IPS-15b (cell line): Measurements from ENCODE around the gene PBX3.

Experiments
- H3K27me3 ChIP-seq: one replicate; pipeline ENCODE4 v1.6.1; 2013; ENCODE audit warnings: low read length; ENCODE audit not compliant: control insufficient read depth, insufficient read depth
- H3K36me3 ChIP-seq: one replicate; pipeline ENCODE4 v1.6.1; 2013; ENCODE audit warnings: low read length; ENCODE audit not compliant: control insufficient read depth, insufficient read depth
- H3K4me1 ChIP-seq: one replicate; pipeline ENCODE4 v1.6.1; 2013; ENCODE audit warnings: mild to moderate bottlenecking, low read length; ENCODE audit not compliant: control insufficient read depth, insufficient read depth
- H3K4me3 ChIP-seq: one replicate; pipeline ENCODE4 v1.5.1; 2013; ENCODE audit warnings: low read depth, low read length
- H3K9ac ChIP-seq: one replicate; pipeline ENCODE4 v1.6.1; 2013; ENCODE audit warnings: low read depth, mild to moderate bottlenecking, low read length
- H3K9me3 ChIP-seq: one replicate; pipeline ENCODE4 v1.6.1; 2013; ENCODE audit warnings: mild to moderate bottlenecking, low read length; ENCODE audit not compliant: control insufficient read depth, insufficient read depth

PBX3 gene

DNA sequence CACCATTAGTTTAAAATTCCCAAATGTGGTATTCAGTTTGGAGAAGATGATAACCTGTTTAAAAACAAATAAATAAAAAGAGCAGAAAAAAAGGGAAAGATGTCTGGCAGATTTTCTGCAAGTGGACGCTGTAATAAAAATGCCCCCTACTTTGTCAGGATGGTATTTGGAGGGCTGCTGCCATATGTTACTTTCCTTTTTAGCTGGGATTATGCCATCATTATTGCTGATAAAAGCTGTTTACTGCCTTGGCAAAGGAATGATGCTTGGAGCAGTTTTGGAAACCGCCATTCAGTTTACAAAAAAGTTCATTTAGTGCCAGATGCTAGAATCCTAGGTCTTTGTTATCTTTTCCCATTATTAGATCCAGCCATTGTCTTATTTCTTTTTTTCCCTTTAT is 104.8 kb downstream of the PBX3 start:
- no peaks in the 10 kb centered on the region for H3K36me3 ChIP-seq
- H3K4me1 ChIP-seq = no peaks in the 10 kb centered on the region
- H3K9ac ChIP-seq = no peak overlapping the region
- no peak overlapping the region for H3K4me3 ChIP-seq
- H3K9me3 ChIP-seq = no peaks in the 10 kb centered on the region
- no peaks in the 10 kb centered on the region for H3K27me3 ChIP-seq

DNA sequence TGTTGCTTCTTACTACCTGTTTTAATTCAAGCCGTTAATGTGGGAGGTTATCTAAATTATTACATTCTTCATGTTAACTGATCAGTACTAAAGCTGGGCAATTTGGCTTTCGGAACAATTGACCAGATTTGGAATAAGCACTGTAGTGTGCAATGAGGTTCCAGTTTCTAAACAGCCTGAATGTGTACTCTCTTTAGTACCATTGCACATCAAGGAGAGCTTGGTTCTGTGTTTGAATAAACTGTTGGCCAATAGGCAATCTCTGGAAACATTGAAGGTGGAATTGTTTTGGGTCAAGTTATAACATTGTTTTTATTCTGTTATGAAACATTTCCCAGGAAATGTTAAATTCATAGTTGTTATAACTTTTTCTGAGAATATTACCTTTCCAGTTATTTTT is 105.2 kb downstream of the PBX3 start:
- H3K9ac ChIP-seq = no peak overlapping the region
- no peaks in the 10 kb centered on the region for H3K27me3 ChIP-seq
- H3K36me3 ChIP-seq = no peaks in the 10 kb centered on the region
- H3K4me1 ChIP-seq = no peaks in the 10 kb centered on the region
- H3K9me3 ChIP-seq = no peaks in the 10 kb centered on the region
- H3K4me3 ChIP-seq = no peak overlapping the region

DNA sequence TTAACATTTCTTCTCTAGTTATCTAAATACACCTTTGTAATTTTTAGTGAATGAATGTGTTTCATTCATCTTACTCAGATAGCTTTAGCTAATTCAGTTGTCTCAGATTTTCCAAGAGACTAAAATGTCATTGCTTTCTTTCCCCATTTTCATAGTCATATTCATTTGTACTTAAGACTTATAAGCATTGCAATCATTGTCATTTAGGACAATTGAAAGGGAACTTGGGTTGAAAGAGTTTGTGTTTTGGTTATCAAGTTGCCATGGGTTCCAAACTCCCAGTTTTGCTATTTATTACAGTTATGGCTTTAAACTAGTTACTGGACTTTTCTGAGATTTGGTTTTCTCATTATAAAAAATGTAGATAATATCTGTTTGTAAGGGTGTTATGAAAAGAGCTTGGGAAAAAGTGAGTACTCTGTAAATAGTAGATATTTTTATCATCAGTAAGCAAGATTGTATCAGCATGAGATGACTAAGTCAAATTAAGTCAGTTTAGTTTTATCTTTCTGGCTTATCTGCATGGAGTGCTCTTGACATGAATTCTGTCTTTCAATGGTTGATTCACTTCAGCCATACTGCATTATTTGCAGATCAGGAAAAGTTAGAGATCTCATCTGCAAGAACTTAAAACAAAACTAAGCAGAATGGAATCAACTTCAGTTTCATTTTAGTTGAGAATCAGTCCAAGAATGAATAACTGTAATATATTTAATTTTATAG is 107.5 kb downstream of the PBX3 start:
- H3K9ac ChIP-seq = no peak overlapping the region
- no peaks in the 10 kb centered on the region for H3K9me3 ChIP-seq
- H3K36me3 ChIP-seq = no peaks in the 10 kb centered on the region
- no peaks in the 10 kb centered on the region for H3K4me1 ChIP-seq
- no peak overlapping the region for H3K4me3 ChIP-seq
- H3K27me3 ChIP-seq = no peaks in the 10 kb centered on the region

DNA sequence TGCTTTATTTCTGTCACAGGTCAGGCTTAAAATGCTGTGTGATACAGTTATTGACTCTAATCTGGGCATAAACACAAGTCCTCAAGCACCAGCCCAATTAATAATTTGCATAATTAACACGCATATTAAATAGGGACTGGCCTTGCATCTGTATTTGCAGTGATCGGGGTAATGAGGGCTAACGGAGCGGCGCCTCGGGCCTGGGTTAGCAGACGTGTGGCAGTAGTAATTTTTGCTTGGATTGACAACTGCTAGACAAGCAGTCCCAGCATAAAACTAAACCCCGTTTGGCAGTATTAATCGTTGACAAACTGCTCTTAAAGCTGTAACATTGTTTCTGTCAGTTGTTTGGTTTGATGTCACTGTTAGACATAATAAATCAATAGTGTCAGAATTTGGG is 109.2 kb downstream of the PBX3 start:
- Histone ChIP-seq H3K4me1 (no peaks in the 10 kb centered on the region), H3K4me3 (no peak overlapping the region), H3K27me3 (no peaks in the 10 kb centered on the region), H3K36me3 (no peaks in the 10 kb centered on the region), H3K9me3 (no peaks in the 10 kb centered on the region), H3K9ac (no peak overlapping the region)

DNA sequence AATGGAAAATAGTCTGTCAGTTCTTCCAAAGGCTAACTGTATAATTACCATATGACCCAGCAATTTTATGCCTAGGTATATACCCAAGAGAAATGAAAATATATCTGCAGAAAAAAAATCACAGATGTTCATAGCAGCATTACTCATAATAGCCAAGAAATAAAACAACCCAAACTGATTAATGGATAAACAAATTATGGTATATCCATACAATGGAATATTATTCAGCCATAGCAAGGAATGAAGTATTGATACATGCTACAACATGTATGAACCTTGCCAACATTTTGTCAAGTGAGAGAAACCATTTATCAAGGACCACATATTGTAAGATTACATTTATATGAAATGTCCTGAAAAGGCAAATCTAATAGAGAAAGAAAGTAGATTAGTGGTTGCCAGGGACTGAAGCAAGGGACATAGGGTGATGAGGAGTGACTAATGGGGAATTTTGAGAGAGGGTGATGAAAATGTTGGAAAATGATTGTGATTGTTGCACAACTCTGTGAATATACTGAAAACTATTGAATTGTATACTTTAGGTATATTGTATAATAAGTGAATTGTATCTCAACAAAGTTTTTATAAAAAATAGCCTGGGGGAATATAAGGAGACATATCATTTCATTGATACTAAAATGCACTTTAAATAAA is 114.4 kb downstream of the PBX3 start:
- Histone ChIP-seq H3K9me3 (no peaks in the 10 kb centered on the region), H3K4me3 (no peak overlapping the region), H3K4me1 (no peaks in the 10 kb centered on the region), H3K36me3 (no peaks in the 10 kb centered on the region), H3K9ac (no peak overlapping the region), H3K27me3 (no peaks in the 10 kb centered on the region)

DNA sequence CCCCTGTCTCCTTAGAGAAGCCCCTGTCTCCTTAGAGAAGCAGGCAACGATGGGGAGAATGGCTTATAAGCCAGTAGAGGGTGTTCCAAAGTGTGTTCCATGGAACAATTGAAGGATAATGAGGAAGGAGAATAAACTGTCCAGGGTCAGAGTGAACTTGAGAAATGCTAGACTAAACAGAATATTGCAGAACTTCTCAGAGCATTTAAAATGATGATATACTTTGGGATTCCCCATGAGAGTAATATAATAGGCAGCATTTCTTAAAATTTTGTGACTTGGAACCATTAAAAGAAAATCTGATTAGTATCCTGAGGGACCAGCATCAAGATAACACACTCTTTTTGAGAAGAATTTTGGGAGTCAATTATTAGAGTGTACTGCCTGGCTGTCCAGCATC is 116.8 kb downstream of the PBX3 start:
- Histone ChIP-seq H3K27me3 (no peaks in the 10 kb centered on the region), H3K4me3 (no peak overlapping the region), H3K4me1 (no peaks in the 10 kb centered on the region), H3K9ac (no peak overlapping the region), H3K36me3 (no peaks in the 10 kb centered on the region), H3K9me3 (no peaks in the 10 kb centered on the region)

DNA sequence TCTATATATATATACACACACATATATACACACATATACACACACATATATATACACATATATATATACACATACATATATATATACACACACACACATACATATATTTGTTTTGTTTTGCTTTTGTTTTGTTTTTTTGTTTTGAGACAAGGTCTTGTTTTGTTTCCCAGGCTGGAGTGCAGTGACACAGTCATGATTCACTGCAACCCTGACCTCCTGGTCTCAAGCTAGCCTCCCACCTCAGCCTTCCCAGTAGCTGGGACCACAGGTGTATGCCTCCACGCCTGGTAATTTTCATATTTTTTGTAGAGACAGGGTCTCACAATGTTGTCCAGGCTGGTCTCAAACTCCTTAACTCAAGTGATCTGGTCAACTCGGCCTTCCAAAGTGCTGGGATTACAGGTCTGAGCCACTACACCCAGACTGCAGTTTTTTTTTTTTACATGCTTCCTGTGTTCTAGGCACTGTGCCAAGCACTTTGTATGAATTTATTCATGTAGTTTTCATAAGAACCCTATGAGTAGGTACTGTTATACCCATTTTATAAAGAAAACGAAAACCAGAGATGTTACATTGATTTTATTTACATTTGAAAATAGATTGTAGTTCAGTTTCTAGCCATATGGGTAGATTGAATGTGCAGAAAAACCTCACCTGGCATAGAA is 120.7 kb downstream of the PBX3 start:
- no peaks in the 10 kb centered on the region for H3K9me3 ChIP-seq
- no peak overlapping the region for H3K4me3 ChIP-seq
- no peaks in the 10 kb centered on the region for H3K36me3 ChIP-seq
- H3K4me1 ChIP-seq = no peaks in the 10 kb centered on the region
- no peak overlapping the region for H3K9ac ChIP-seq
- H3K27me3 ChIP-seq = no peaks in the 10 kb centered on the region

DNA sequence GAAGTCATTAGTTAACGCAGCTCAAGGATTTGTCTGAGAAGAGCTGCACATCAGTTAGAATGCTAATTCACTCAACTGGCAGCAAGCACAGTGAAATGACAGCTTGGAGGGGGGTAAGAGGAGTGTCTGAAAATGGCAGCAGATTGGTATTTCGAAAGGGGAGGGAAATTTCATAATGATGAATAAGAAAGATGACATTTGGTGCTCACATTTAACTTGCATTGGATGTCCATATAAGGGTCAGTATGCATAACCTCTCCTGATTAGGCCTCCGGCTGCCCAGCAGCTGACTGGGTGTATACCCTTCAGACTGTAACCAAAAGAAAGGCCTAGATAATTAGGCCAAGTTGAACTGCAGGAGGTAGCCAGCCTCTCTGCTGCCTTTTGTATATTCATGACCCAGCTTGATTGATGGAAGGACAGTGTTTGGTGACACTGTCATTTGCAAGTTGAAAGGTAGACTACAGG is 131.0 kb downstream of the PBX3 start:
- Histone ChIP-seq H3K9ac (no peak overlapping the region), H3K27me3 (no peaks in the 10 kb centered on the region), H3K4me1 (peaks cover 16% of the 10 kb centered on the region), H3K4me3 (no peak overlapping the region), H3K9me3 (no peaks in the 10 kb centered on the region), H3K36me3 (no peaks in the 10 kb centered on the region)

DNA sequence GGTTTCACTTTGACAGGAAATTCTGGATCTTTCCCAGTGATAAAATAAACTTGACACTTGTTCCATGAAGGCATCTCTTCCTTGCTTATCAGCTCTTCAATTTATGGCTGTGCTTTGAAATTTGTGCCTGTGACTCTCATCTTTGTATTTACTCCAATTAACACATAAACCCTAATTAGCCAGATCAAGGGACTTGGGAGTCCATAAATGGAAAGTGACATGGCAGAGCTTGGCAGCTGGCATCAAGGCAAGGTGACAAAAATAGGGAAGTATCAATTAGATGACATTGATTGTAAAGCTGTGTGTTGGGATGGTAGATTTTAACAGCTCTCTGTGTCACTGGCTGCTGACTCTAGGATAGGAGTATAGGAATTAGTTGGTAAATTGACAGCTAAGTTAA is 133.9 kb downstream of the PBX3 start:
- Histone ChIP-seq H3K4me3 (no peak overlapping the region), H3K27me3 (no peaks in the 10 kb centered on the region), H3K4me1 (peaks cover 33% of the 10 kb centered on the region), H3K9me3 (no peaks in the 10 kb centered on the region), H3K9ac (no peak overlapping the region), H3K36me3 (no peaks in the 10 kb centered on the region)

DNA sequence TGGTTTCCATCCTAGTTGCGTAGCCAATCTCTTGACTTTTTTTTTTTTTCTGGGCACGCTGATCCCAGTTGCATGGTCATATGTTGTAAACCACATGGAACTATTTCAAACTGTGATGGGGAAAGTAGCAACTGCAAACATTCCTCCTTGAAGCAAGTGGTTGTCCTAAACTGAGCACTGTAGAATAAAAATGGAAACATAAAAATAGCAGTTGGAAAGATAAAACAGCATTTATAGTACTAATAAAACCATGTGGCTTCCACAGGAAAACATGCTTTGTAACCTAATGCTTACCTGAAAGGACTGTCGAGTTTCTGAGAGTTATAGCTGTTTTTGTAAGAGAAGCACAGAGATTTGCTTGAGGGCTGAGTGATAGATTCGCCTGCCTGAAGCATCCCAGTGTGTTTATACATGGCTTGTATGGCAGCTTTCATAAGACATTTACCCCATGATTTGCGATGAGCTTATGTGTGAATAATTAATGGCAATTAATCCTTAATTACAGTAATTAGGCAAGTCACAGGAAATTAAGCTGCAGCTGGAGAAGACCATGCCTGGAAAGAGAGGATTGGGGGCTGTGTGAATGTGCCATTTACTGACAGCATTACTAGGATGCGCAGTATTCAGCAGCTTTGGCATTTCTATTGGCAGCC is 136.5 kb downstream of the PBX3 start:
- Histone ChIP-seq H3K4me1 (peaks cover 39% of the 10 kb centered on the region), H3K9me3 (no peaks in the 10 kb centered on the region), H3K36me3 (no peaks in the 10 kb centered on the region), H3K27me3 (no peaks in the 10 kb centered on the region), H3K4me3 (no peak overlapping the region), H3K9ac (no peak overlapping the region)

DNA sequence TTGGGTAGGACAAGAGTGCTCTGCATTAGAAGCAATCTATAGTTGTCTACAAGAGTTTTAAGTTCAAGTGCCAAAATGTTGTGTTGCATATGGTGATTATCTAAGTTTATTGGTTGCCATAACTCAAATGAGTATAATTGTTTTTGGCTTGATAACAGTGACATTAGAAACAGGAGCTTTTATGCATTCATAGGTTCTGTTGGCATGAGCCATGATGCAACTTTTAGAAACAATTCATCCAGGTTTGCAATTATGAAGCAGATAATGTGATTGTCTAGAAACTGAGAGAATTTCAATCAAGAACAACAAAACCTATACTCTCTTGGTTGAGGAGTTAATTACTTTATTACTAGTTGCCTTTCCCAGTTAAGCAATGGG is 137.0 kb downstream of the PBX3 start:
- Histone ChIP-seq H3K36me3 (no peaks in the 10 kb centered on the region), H3K4me1 (peaks cover 44% of the 10 kb centered on the region), H3K4me3 (no peak overlapping the region), H3K27me3 (no peaks in the 10 kb centered on the region), H3K9me3 (no peaks in the 10 kb centered on the region), H3K9ac (no peak overlapping the region)
